Brain microvascular endothelial cell (primary cell): ENCODE results near the gene NFKB1.
"Not testable (repeated sequence)": the region's sequence is repeated elsewhere in the genome, so short reads cannot be mapped to it uniquely, and the experiment has no call there.

Source experiments
- DNase-seq: peaks from one replicate; pipeline ENCODE4 v3.0.0-alpha.2; 2020
- H3K27ac ChIP-seq: fragments of 250-450 bp; sonication (Bioruptor Pico); 2 replicates; pipeline ENCODE4 v1.5.1; 2020; ENCODE audit warnings: mild to moderate bottlenecking, moderate library complexity
- H3K27me3 ChIP-seq: fragments of 250-450 bp; sonication (Bioruptor Pico); replicated peaks from 2 replicates; pipeline ENCODE4 v1.5.1; 2020; ENCODE audit warnings: mild to moderate bottlenecking
- H3K36me3 ChIP-seq: fragments of 250-450 bp; sonication (Bioruptor Pico); replicated peaks from 2 replicates; pipeline ENCODE4 v1.5.1; 2020; ENCODE audit warnings: mild to moderate bottlenecking
- H3K4me3 ChIP-seq: 2 replicates; pipeline ENCODE4 v1.5.1; 2011; ENCODE audit warnings: low read depth, mild to moderate bottlenecking, control low read depth, low read length, moderate library complexity
- in situ Hi-C: cut with HindIII; loops from 2 replicates; pipeline ENCODE4 v1.10.0; 2017; ENCODE audit warnings: low sequenced_read_pairs, low pct_ligation_motif_present
- TF ChIP-seq, protein P1 (sequence below): IDR thresholded peaks from 2 replicates; pipeline ENCODE4 v1.5.1; 2011; ENCODE audit warnings: low read depth, mild to moderate bottlenecking, moderate library complexity, low read length, control low read depth, inconsistent platforms; ENCODE audit errors: missing control alignments

Gene NFKB1

DNA sequence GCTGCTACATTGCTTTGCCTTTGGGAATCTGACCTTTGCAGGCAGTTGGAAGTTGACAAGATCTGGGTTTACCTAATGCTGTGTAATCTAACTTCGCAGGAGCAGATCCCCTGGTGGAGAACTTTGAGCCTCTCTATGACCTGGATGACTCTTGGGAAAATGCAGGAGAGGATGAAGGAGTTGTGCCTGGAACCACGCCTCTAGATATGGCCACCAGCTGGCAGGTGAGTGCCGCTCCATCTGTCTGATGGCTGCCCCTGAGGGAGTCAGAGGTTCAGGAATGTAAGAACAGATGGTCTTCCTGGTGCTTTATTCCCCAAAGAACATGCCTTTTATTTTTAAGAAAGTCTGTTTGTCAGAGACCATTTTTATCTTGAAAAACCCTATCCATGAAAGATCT lies 109.3 kb downstream of the NFKB1 start:
- in situ Hi-C loops = loop anchor here (25.0 kb wide), 1 partner anchor 402 kb away; the partner anchor contains the start of gene SLC9B1
- TF ChIP-seq, protein P1, sequence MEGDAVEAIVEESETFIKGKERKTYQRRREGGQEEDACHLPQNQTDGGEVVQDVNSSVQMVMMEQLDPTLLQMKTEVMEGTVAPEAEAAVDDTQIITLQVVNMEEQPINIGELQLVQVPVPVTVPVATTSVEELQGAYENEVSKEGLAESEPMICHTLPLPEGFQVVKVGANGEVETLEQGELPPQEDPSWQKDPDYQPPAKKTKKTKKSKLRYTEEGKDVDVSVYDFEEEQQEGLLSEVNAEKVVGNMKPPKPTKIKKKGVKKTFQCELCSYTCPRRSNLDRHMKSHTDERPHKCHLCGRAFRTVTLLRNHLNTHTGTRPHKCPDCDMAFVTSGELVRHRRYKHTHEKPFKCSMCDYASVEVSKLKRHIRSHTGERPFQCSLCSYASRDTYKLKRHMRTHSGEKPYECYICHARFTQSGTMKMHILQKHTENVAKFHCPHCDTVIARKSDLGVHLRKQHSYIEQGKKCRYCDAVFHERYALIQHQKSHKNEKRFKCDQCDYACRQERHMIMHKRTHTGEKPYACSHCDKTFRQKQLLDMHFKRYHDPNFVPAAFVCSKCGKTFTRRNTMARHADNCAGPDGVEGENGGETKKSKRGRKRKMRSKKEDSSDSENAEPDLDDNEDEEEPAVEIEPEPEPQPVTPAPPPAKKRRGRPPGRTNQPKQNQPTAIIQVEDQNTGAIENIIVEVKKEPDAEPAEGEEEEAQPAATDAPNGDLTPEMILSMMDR = no peak
- Histone ChIP-seq H3K4me3 (no peak overlapping the region), H3K36me3 (peaks cover 56% of the 10 kb centered on the region), H3K27me3 (no peaks in the 10 kb centered on the region), H3K27ac (no peak overlapping the region)
- DNase-seq = no peak

DNA sequence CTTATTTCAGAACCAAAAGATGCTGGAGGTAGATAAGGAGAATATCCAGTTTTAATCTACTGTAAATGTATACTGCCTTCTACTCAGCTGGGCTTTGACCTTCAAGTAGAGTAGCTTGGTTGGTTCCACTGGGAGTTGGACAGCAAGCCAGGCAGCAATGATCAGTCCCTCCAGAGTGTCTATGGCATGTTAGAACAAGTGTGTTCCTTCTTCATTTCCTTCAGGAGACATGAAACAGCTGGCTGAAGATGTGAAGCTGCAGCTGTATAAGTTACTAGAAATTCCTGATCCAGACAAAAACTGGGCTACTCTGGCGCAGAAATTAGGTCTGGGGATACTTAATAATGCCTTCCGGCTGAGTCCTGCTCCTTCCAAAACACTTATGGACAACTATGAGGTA lies 111.1 kb downstream of the NFKB1 start:
- in situ Hi-C loops = loop anchor here (25.0 kb wide), 1 partner anchor 400 kb away; the partner anchor contains the start of gene SLC9B1
- TF ChIP-seq, protein P1 = no peak
- Histone ChIP-seq H3K4me3 (no peak overlapping the region), H3K27ac (no peak overlapping the region), H3K36me3 (peaks cover 60% of the 10 kb centered on the region), H3K27me3 (no peaks in the 10 kb centered on the region)
- no peak for DNase-seq

DNA sequence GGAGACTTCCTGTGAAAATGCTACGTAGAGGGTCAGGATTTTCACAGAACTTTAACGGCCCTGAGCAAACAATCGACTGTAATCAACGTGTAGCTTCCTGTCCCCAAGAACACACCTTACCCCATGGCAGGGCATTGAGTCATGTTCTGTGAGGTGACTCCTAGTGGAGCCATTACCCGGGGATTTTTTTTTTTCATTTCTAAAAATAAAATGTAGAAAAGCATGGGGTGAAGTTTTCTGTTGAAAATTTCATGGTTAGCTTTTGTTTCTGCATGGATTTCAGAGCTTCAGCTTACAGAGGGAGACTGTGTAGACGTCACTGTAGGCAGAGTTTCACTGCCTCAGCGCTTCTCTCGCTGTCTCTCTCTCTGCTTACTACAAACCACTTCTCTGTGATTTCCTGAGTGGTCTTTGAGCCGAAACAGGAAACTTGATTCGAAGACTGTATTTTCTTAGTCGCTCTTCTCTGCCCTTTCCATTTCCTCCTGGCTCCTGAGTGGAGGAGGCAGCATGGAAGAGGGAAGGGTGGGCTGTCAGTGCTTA lies 111.7 kb downstream of the NFKB1 start:
- Histone ChIP-seq H3K27me3 (no peaks in the 10 kb centered on the region), H3K4me3 (no peak overlapping the region), H3K36me3 (peaks cover 57% of the 10 kb centered on the region), H3K27ac (no peak overlapping the region)
- in situ Hi-C loops = loop anchor here (25.0 kb wide), 1 partner anchor 399 kb away; the partner anchor contains the start of gene SLC9B1
- DNase-seq = no peak
- TF ChIP-seq, protein P1 = no peak

DNA sequence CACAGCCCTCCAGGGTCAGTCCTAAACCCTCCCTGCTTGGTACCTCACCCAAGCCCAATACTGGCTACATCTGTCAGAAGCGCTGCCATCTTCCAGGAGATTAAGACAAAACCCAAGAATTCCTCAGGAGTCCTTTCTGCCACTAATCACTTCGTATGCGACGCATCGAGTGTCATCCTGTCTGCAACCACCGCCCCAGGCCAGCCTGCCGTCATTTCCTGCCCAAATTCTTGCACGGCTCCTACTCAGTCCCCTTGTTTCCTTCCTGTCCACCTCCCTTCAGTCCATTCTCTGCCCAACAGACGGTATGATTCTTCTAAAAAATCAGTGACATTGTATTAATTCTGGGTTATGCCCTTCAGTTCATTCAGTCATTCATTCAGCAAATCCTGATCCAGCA lies 113.6 kb downstream of the NFKB1 start:
- DNase-seq = no peak
- H3K4me3 ChIP-seq = no peak overlapping the region
- H3K27ac ChIP-seq = no peak overlapping the region
- no peaks in the 10 kb centered on the region for H3K27me3 ChIP-seq
- peaks cover 57% of the 10 kb centered on the region for H3K36me3 ChIP-seq
- in situ Hi-C loops = loop anchor here (25.0 kb wide), 1 partner anchor 398 kb away; the partner anchor contains the start of gene SLC9B1
- TF ChIP-seq, protein P1 = no peak

DNA sequence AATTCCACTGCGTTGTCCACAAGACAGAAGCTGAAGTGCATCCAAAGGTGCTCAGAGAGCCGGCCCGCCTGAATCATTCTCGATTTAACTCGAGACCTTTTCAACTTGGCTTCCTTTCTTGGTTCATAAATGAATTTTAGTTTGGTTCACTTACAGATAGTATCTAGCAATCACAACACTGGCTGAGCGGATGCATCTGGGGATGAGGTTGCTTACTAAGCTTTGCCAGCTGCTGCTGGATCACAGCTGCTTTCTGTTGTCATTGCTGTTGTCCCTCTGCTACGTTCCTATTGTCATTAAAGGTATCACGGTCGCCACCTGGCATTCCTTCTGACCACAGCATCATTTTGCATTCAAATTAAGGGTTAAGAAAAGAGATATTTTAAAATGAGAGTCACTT lies 115.5 kb downstream of the NFKB1 start:
- Histone ChIP-seq H3K36me3 (peaks cover 44% of the 10 kb centered on the region), H3K4me3 (no peak overlapping the region), H3K27ac (no peak overlapping the region), H3K27me3 (no peaks in the 10 kb centered on the region)
- no peak for DNase-seq
- TF ChIP-seq, protein P1 = no peak
- in situ Hi-C loops = loop anchor here (25.0 kb wide), 1 partner anchor 396 kb away; the partner anchor contains the start of gene SLC9B1

DNA sequence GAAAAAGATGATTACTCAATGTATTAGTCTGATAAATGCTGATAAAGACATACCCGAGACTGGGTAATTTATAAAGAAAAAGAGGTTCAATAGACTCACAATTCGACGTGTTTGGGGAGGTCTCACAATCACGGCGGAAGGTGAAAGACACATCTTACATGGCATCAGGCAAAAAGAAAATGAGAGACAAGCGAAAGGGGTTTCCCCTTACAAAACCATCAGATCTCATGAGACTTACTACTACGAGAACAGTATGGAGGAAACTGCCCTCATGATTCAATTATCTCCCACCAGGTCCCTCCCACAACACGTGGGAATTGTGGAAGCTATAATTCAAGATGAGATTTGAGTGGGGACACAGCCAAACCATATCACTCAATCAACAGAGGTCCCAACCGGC lies 117.9 kb downstream of the NFKB1 start:
- in situ Hi-C loops = loop anchor here (25.0 kb wide), 1 partner anchor 393 kb away; the partner anchor contains the start of gene SLC9B1
- H3K27me3 ChIP-seq, H3K27ac ChIP-seq, DNase-seq, H3K4me3 ChIP-seq: not testable (repeated sequence)
- peaks cover 22% of the 10 kb centered on the region for H3K36me3 ChIP-seq

DNA sequence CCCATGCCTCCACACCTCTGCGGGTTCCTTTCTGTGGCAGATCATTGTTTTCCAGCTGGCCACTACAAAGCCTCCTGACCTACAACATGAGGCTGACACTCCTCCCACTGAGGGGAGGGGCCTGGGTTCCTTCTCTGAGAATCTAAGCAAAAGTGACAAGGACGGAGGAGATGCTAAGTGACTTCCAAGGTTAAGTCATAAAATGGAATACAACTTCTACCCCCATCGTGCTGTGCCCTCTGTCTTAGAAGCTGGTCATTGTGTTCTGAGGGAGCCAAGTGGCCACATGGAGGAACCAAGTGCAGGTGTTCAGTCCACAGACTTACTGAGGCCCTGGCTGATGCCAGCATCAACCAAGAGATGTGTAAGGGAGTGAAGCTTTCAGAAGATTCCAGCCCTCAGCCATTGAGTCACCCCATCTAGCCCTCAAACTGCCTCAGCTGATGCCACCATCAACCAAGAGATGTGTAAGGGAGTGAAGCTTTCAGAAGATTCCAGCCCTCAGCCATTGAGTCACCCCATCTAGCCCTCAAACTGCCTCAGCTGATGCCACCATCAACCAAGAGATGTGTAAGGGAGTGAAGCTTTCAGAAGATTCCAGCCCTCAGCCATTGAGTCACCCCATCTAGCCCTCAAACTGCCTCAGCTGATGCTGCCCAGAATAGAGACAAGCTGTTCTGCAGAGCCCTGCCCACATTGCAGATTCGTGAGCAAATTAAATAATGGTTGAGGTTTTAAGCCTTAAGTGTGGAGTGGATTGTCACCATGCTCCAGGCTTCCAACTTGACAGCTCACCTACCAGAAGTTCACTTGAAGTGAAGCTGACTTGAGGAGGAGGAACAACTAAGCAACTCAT lies 118.8 kb downstream of the NFKB1 start:
- peaks cover 12% of the 10 kb centered on the region for H3K36me3 ChIP-seq
- H3K27ac ChIP-seq = peak overlapping the region; percentile 45
- not testable (repeated sequence) for H3K27me3 ChIP-seq, H3K4me3 ChIP-seq, DNase-seq
- in situ Hi-C loops = loop anchor here (25.0 kb wide), 1 partner anchor 392 kb away; the partner anchor contains the start of gene SLC9B1
